IPS DF 6.9 (cell line): Measurements from ENCODE around the gene DBF4.
A peak's percentile ranks its signal among the peaks of the same experiment; 100 is the strongest.
"Not testable (repeated sequence)": the region's sequence is repeated elsewhere in the genome, so short reads cannot be mapped to it uniquely, and the experiment has no call there.

Experiments used
- DNase-seq: peaks from one replicate; pipeline ENCODE4 v3.0.0-alpha.2; 2013; ENCODE audit warnings: low read depth, low spot score
- H3K27ac ChIP-seq: one replicate; pipeline ENCODE4 v1.5.1; 2013; ENCODE audit warnings: low read length, control low read depth
- H3K27me3 ChIP-seq: 2 replicates; pipeline ENCODE4 v1.6.1; 2013; ENCODE audit warnings: mild to moderate bottlenecking, low read length; ENCODE audit not compliant: control insufficient read depth, insufficient read depth
- H3K36me3 ChIP-seq: 2 replicates; pipeline ENCODE4 v1.6.1; 2013; ENCODE audit warnings: low read length; ENCODE audit not compliant: control insufficient read depth, insufficient read depth
- H3K4me1 ChIP-seq: 2 replicates; pipeline ENCODE4 v1.6.1; 2013; ENCODE audit warnings: low read length; ENCODE audit not compliant: control insufficient read depth, insufficient read depth
- H3K4me3 ChIP-seq: 2 replicates; pipeline ENCODE4 v1.5.1; 2013; ENCODE audit warnings: mild to moderate bottlenecking, low read length
- H3K9me3 ChIP-seq: 2 replicates; pipeline ENCODE4 v1.6.1; 2013; ENCODE audit warnings: low read length, inconsistent platforms; ENCODE audit not compliant: control insufficient read depth, insufficient read depth
- WGBS: extraction: QIAGEN DNeasy Blood & Tissue Kit; methylation state at CpG from one replicate; pipeline ENCODE4 v1.1.7; 2013; ENCODE audit warnings: mixed read lengths, missing lambda C conversion rate; ENCODE audit not compliant: insufficient read length, insufficient coverage; 5-methylcytosine and 5-hydroxymethylcytosine counted together

DBF4 gene

GRCh38 chr7:87920578-87920977, 44.3 kb downstream of the DBF4 start:
- no CpG with 5 or more reads among the region's 5 CpGs for WGBS
- no peak for DNase-seq
- no peaks in the 10 kb centered on the region for H3K9me3 ChIP-seq
- H3K4me1 ChIP-seq = no peaks in the 10 kb centered on the region
- H3K36me3 ChIP-seq = no peaks in the 10 kb centered on the region
- H3K27me3 ChIP-seq = no peaks in the 10 kb centered on the region
- H3K27ac ChIP-seq = no peak overlapping the region
- no peak overlapping the region for H3K4me3 ChIP-seq

GRCh38 chr7:87922759-87923395, 46.6 kb downstream of the DBF4 start:
- not testable (repeated sequence) for H3K27me3 ChIP-seq, H3K27ac ChIP-seq, H3K4me3 ChIP-seq, H3K4me1 ChIP-seq, DNase-seq, H3K36me3 ChIP-seq, H3K9me3 ChIP-seq
- no CpG with 5 or more reads among the region's 8 CpGs for WGBS

GRCh38 chr7:87926581-87927461, 50.5 kb downstream of the DBF4 start:
- peak; percentile 67 for DNase-seq
- H3K36me3 ChIP-seq = no peaks in the 10 kb centered on the region
- no CpG with 5 or more reads among the region's 6 CpGs for WGBS
- H3K27me3 ChIP-seq = no peaks in the 10 kb centered on the region
- no peak overlapping the region for H3K4me3 ChIP-seq
- no peak overlapping the region for H3K27ac ChIP-seq
- no peaks in the 10 kb centered on the region for H3K9me3 ChIP-seq
- H3K4me1 ChIP-seq = peaks cover 3% of the 10 kb centered on the region; the same call in 1 of the 2 replicates

- DNase-seq = no peak
- H3K4me1 ChIP-seq = no peaks in the 10 kb centered on the region
- no peaks in the 10 kb centered on the region for H3K36me3 ChIP-seq
- H3K27me3 ChIP-seq = no peaks in the 10 kb centered on the region
- WGBS = no CpG with 5 or more reads among the region's 9 CpGs
- H3K9me3 ChIP-seq = no peaks in the 10 kb centered on the region
- no peak overlapping the region for H3K27ac ChIP-seq
- peak overlapping the region; percentile 51; the same call in 1 of the 2 replicates for H3K4me3 ChIP-seq
Observed at GRCh38 chr7:87933605-87933952, 57.3 kb downstream of the DBF4 start.

GRCh38 chr7:87933953-87934698, 57.8 kb downstream of the DBF4 start, which contains the start of gene ADAM22:
ADAM22 (plus strand) TSS chr7:87934251; CDS start chr7:87934466, 215 bp downstream.
- Histone ChIP-seq H3K4me3 (peak within 1 kb of the TSS; percentile 51; the same call in 1 of the 2 replicates), H3K4me1 (no peaks in the 10 kb centered on the region), H3K27ac (no peak within 1 kb of the TSS), H3K27me3 (no peaks in the 10 kb centered on the region), H3K36me3 (peaks cover 2% of the 10 kb centered on the region; the same call in 1 of the 2 replicates), H3K9me3 (no peaks in the 10 kb centered on the region)
- no CpG with 5 or more reads among the region's 70 CpGs for WGBS
- peak; percentile 58 for DNase-seq

- Histone ChIP-seq H3K4me1 (no peaks in the 10 kb centered on the region), H3K36me3 (peaks cover 2% of the 10 kb centered on the region; the same call in 1 of the 2 replicates), H3K4me3 (peak overlapping the region; percentile 51; the same call in 1 of the 2 replicates), H3K27ac (no peak overlapping the region), H3K27me3 (no peaks in the 10 kb centered on the region), H3K9me3 (no peaks in the 10 kb centered on the region)
- no peak for DNase-seq
- WGBS = no CpG with 5 or more reads among the region's 47 CpGs
Observed at GRCh38 chr7:87934699-87935383, 58.5 kb downstream of the DBF4 start.

GRCh38 chr7:87935384-87935706, 59.1 kb downstream of the DBF4 start:
- H3K27me3 ChIP-seq = no peaks in the 10 kb centered on the region
- no peaks in the 10 kb centered on the region for H3K4me1 ChIP-seq
- H3K36me3 ChIP-seq = peaks cover 2% of the 10 kb centered on the region; the same call in 1 of the 2 replicates
- no peak for DNase-seq
- H3K27ac ChIP-seq = no peak overlapping the region
- peak overlapping the region; percentile 51; the same call in 1 of the 2 replicates for H3K4me3 ChIP-seq
- WGBS = no CpG with 5 or more reads among the region's 8 CpGs
- no peaks in the 10 kb centered on the region for H3K9me3 ChIP-seq

- H3K9me3 ChIP-seq = no peaks in the 10 kb centered on the region
- no peak overlapping the region for H3K27ac ChIP-seq
- H3K36me3 ChIP-seq = peaks cover 2% of the 10 kb centered on the region; the same call in 1 of the 2 replicates
- H3K27me3 ChIP-seq = no peaks in the 10 kb centered on the region
- no CpG with 5 or more reads among the region's 4 CpGs for WGBS
- H3K4me1 ChIP-seq = no peaks in the 10 kb centered on the region
- no peak for DNase-seq
- no peak overlapping the region for H3K4me3 ChIP-seq
Observed at GRCh38 chr7:87941138-87941537, 64.8 kb downstream of the DBF4 start.

- H3K4me3 ChIP-seq = no peak overlapping the region
- no CpG with 5 or more reads among the region's 3 CpGs for WGBS
- H3K27ac ChIP-seq = no peak overlapping the region
- DNase-seq = no peak
- H3K27me3 ChIP-seq = no peaks in the 10 kb centered on the region
- H3K36me3 ChIP-seq = no peaks in the 10 kb centered on the region
- H3K9me3 ChIP-seq = no peaks in the 10 kb centered on the region
- H3K4me1 ChIP-seq = no peaks in the 10 kb centered on the region
Observed at GRCh38 chr7:87944547-87944946, 68.3 kb downstream of the DBF4 start.

GRCh38 chr7:87945926-87946325, 69.6 kb downstream of the DBF4 start:
- H3K27me3 ChIP-seq, H3K36me3 ChIP-seq, DNase-seq, H3K4me1 ChIP-seq, H3K27ac ChIP-seq, H3K9me3 ChIP-seq, H3K4me3 ChIP-seq: not testable (repeated sequence)
